Mammary epithelial cell (primary cell): ENCODE measurements around the gene KRT1.

Experiments
- CTCF ChIP-seq, 2 donors: IDR thresholded peaks in 1 of 2; conservative IDR thresholded peaks in 1 of 2; 2 replicates each; pipeline ENCODE4 v1.5.1; 2011 to 2012; ENCODE audit warnings: inconsistent platforms in 2 of 2, low read length in 2 of 2, mild to moderate bottlenecking in 2 of 2, control low read depth in 1 of 2, low read depth in 1 of 2; ENCODE audit not compliant: insufficient read depth in 1 of 2; ENCODE audit errors: extremely low read depth in 1 of 2
- EZH2 ChIP-seq: IDR thresholded peaks from 2 replicates; pipeline ENCODE4 v1.6.1; 2012; ENCODE audit warnings: low read length, inconsistent platforms, borderline replicate concordance

GRCh38 chr12:52647601-52648000 lies 32.6 kb downstream of the KRT1 start:
- TF ChIP-seq CTCF (conservative IDR thresholded peaks at IDR 0.05 in 1 of 2, IDR thresholded peaks at IDR 0.05 in 1 of 2; ENCODE audit: extremely low read depth in 1 of 2, insufficient read depth in 1 of 2, low read depth in 1 of 2, low read length in 2 of 2), result no peak
- TF ChIP-seq EZH2, result no peak
